Left lung (tissue), 10 donors: ENCODE measurements around the gene R3HCC1L. TPM values are rescaled to one million over a fixed set of nuclear protein-coding genes. Genes with fewer than 3 reads are reported as not detected.
A peak's percentile ranks its signal among the peaks of the same experiment; 100 is the strongest.

ENCODE experiments used
- ATAC-seq: fragments of 200-7000 bp; cut with Tn5 transposase; one replicate; pipeline ENCODE4 v1.9.1; 2020; ENCODE audit warnings: moderate library complexity
- DNase-seq, 4 donors: peaks; one replicate each; pipeline ENCODE4 v3.0.0-alpha.2; 2013 to 2020
- H3K27ac ChIP-seq, 2 donors: fragments of 200-600 bp; sonication (generic) in 1 of 2; one replicate each; pipeline versions ENCODE4 v1.5.0 to v1.8.0; 2020 to 2021
- H3K27me3 ChIP-seq, 2 donors: fragments of 200-600 bp; sonication (generic) in 1 of 2; one replicate each; pipeline versions ENCODE4 v1.5.0 to v1.8.0; 2020 to 2021
- H3K36me3 ChIP-seq, 2 donors: fragments of 200-600 bp; sonication (generic) in 1 of 2; one replicate each; pipeline versions ENCODE4 v1.5.0 to v1.8.0; 2020 to 2021
- H3K4me1 ChIP-seq, 2 donors: fragments of 200-600 bp; one replicate each; pipeline ENCODE4 v1.8.0; 2021
- H3K4me3 ChIP-seq, 2 donors: fragments of 200-600 bp; sonication (generic) in 1 of 2; one replicate each; pipeline versions ENCODE4 v1.5.0 to v1.8.0; 2020 to 2021; ENCODE audit warnings: mild to moderate bottlenecking in 1 of 2
- H3K9me3 ChIP-seq, 2 donors: fragments of 200-600 bp; sonication (generic) in 1 of 2; one replicate each; pipeline versions ENCODE4 v1.5.0 to v1.8.0; 2020 to 2021
- intact Hi-C, 2 donors: fragments of 100-400 bp; cut with DNase I; formaldehyde crosslinking; loops; one replicate each; pipeline versions ENCODE4 v1.11.2 to v1.14.2; 2022
- polyA plus RNA-seq, 6 donors: library from polyadenylated mRNA; unstranded; fragments of 120-200 nt; gene quantifications; one replicate each; pipeline ENCODE4 v1.2.1, GENCODE V29; 2013; ENCODE audit not compliant: insufficient read length in 6 of 6
- total RNA-seq, 2 donors: library from RNA; stranded (reverse); fragmentation: NEBNext Ultra II Directional; extraction: Animal tissue kit (Norgen Biotek cat#: 25700); gene quantifications; one replicate each; pipeline ENCODE4 v1.2.1, GENCODE V29; 2021
- TF ChIP-seq, protein P1 (sequence below), 2 donors: fragments of 200-600 bp; sonication (generic) in 1 of 2; IDR thresholded peaks; one replicate each; pipeline versions ENCODE4 v1.5.0 to v1.8.0; 2021; ENCODE audit warnings: antibody characterized with exemption in 2 of 2
- donor health status: DM: no; HTN: yes; CAD: no.
- donor health status: DM: no; HTN: no; CAD: no.

R3HCC1L gene
- total and polyA plus RNA-seq, 8 donors = 10.3 to 24.1 (median 18.5) TPM

DNA sequence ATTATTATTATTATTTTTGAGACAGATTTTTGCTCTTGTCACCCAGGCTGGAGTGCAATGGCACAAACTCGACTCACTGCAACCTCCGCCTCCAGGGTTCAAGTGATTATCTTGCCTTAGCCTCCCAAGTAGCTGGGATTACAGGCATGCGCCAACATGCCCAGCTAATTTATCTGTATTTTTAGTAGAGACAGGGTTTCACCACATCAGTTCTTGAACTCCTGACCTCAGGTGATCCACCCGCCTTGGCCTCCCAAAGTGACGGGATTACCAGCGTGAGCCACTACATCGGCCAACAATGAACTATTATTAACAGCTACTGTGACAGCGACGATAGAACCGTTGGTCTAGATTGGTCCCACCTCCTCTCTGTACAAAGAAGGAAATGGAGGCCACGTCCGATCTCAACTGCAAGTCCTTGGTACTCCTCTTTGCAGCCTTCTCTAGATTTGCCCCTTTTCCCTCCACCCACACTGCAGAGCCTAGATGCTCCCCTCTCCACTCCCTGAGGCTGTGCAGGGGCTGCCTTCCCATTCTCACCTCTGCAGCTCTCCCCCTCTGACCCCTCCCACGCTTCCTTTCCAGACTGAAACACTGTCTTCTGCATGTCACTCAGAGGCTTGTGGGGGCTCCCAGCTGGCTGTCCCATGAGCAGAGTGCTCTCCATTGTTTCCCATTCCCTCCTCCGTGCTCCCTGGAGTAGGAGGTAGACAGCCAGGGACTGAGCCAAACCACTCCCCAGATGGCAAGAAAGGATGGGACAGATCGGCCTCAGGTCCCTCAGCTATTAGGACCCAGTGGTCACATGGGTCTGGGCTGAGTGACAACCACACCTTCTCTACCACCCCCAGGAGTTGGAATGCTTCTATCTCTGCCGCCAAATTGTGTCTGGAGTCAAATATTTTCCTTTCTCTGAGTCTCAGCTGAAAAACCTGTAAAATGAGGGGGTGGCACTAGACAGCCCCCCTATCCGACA, 131.2 kb downstream of the R3HCC1L start:
- ATAC-seq = no peak
- Histone ChIP-seq H3K36me3 (no peaks in the 10 kb centered on the region), H3K4me3 (no peak overlapping the region), H3K4me1 (peaks cover 15 to 26% of the 10 kb centered on the region in 2 donors), H3K27ac (no peak overlapping the region), H3K9me3 (no peaks in the 10 kb centered on the region), H3K27me3 (peaks cover 0 to 33% of the 10 kb centered on the region in 2 donors)
- intact Hi-C loops = no loop called here
- DNase-seq = no peak
- TF ChIP-seq, protein P1, sequence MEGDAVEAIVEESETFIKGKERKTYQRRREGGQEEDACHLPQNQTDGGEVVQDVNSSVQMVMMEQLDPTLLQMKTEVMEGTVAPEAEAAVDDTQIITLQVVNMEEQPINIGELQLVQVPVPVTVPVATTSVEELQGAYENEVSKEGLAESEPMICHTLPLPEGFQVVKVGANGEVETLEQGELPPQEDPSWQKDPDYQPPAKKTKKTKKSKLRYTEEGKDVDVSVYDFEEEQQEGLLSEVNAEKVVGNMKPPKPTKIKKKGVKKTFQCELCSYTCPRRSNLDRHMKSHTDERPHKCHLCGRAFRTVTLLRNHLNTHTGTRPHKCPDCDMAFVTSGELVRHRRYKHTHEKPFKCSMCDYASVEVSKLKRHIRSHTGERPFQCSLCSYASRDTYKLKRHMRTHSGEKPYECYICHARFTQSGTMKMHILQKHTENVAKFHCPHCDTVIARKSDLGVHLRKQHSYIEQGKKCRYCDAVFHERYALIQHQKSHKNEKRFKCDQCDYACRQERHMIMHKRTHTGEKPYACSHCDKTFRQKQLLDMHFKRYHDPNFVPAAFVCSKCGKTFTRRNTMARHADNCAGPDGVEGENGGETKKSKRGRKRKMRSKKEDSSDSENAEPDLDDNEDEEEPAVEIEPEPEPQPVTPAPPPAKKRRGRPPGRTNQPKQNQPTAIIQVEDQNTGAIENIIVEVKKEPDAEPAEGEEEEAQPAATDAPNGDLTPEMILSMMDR (IDR thresholded peaks at IDR 0.05) = no peak

DNA sequence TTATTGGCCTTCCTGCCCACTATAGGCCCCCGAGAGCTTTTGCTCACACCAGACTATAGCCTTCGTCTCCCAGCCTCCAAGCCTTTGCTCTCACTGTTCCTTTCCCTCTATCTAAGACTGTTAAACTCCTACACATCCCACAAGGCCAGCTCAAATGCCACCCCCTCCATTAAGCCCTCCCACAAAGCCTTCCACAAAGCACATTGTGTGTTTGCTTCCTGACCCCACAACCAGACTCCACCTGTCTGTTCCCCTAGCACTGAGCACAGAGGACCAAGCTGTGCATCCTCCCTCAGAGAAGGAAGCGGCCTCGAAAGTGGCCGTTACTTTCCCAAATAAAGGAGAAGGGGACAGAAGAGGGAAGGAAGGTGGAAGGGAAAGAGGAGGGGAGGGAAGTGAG, 132.2 kb downstream of the R3HCC1L start:
- ATAC-seq = no peak
- Histone ChIP-seq H3K4me3 (no peak overlapping the region), H3K36me3 (no peaks in the 10 kb centered on the region), H3K4me1 (peaks cover 15 to 22% of the 10 kb centered on the region in 2 donors), H3K9me3 (no peaks in the 10 kb centered on the region), H3K27me3 (peaks cover 0 to 33% of the 10 kb centered on the region in 2 donors), H3K27ac (no peak overlapping the region)
- no peak for DNase-seq
- intact Hi-C loops = no loop called here
- TF ChIP-seq, protein P1 (IDR thresholded peaks at IDR 0.05) = no peak

DNA sequence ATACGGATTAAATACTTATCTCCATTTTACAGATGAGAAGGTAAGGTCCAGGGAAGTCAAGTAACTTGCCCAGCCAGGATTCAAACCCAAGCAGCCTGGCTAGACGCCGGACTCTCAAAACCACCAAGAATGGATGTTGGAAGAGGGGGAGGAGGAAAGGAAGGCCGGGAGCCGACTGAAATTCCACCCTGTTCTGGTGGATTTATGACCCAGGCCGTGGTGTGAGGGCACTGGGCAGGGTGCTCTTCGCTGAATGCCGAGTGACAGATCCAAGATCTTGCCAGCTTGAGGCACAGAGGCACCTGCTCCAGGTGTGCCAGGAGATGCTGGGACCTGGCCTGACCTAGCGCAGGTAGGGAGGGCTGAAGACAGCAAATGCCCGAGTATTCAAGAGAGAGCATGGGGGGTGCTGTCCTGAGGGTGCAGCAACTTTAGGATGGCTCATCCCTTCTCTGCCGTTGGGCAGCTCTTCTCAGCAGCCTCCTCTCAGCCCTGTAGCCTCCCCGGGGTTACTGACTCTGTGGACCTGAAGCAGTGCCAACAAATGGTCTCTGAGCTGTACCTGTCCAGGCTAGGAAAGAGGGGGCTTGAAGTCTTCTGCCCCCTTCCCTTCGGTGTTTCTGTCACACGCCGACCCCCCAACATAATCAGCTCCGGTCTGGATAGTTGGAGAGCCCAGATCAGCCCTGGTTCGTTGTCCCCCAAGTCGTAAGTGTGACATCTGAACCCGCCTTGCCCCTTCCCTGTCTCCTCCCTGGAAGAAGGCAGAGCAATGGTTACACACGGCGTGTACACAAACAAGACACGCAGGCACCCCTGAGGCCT, 132.8 kb downstream of the R3HCC1L start:
- peak overlapping the region; percentile 53 to 61 for H3K27ac ChIP-seq
- no peaks in the 10 kb centered on the region for H3K36me3 ChIP-seq
- ATAC-seq (no peak), DNase-seq (no peak)
- TF ChIP-seq, protein P1 (IDR thresholded peaks at IDR 0.05) = no peak
- H3K27me3 ChIP-seq = peaks cover 0 to 33% of the 10 kb centered on the region in 2 donors
- peak overlapping the region in 1 of 2 donors; percentile 40 for H3K4me3 ChIP-seq
- H3K9me3 ChIP-seq = no peaks in the 10 kb centered on the region
- intact Hi-C loops = no loop called here
- peaks cover 15 to 22% of the 10 kb centered on the region in 2 donors for H3K4me1 ChIP-seq

DNA sequence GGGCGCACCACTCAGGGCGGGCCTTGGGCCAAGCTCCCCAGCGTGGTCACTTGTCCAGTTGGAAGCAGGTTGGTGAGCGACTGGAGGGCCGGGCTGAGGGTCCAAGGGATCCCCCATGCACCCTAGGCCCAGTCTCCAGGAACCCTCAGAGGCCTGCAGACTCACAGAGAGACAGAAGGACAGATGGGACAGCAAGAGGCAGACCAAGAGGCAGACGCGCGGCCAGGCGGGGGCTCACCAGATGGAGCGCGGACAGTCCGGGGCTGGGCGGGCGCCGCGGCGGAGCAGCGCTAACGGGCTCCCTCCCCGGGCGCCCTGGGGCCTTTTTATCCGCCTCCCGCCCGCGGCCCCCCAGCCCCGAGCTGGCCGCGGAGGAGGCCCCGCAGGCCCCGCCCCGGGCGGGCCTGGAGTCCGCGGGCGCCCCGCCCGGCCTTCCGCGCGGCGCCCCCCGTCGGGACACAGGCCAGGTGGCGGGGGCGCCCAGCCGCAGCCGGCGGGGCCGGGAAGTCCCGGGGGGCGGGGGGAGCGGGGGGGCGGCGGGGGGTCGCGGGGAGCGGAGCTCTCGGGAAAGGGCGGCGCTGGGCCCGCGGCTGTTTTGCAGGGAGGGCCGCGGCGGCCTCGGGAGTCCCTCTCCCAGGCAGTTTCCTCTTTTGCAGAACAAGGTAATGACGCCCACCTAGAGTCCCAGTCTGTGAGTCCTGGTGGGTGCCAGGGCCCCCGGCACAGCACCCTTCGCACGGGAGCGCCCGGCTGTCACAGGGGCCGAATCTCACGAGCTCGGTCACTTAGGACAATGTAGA, 133.6 kb downstream of the R3HCC1L start, which contains the start of gene LOXL4:
TSS of gene LOXL4 (minus strand) at position 301 of the 800 bp plus-strand sequence. CDS start 5,175 bp downstream, outside the sequence.
- H3K36me3 ChIP-seq = no peaks in the 10 kb centered on the region
- peaks cover 0 to 33% of the 10 kb centered on the region in 2 donors for H3K27me3 ChIP-seq
- peaks cover 15 to 22% of the 10 kb centered on the region in 2 donors for H3K4me1 ChIP-seq
- H3K4me3 ChIP-seq = peak within 1 kb of the TSS; percentile 28 to 40
- TF ChIP-seq, protein P1 (IDR thresholded peaks at IDR 0.05) = no peak
- ATAC-seq (peak; percentile 37), DNase-seq (peak in 1 of 4 donors; percentile 47)
- H3K27ac ChIP-seq = peak within 1 kb of the TSS; percentile 53 to 61
- intact Hi-C loops = no loop called here
- H3K9me3 ChIP-seq = no peaks in the 10 kb centered on the region
